HFF-Myc (cell line): ENCODE results near the gene PABPC1L2A.
"Not testable (repeated sequence)": the region's sequence is repeated elsewhere in the genome, so short reads cannot be mapped to it uniquely, and the experiment has no call there.

Experiments
- DNase-seq: peaks from one replicate; pipeline ENCODE4 v3.0.0-alpha.2; 2011; ENCODE audit warnings: low read depth; ENCODE audit errors: extremely low read depth
- H3K4me3 ChIP-seq: replicated peaks from 2 replicates; pipeline ENCODE4 v1.5.1; 2011; ENCODE audit warnings: low read depth, mild to moderate bottlenecking, control low read depth, low read length
- TF ChIP-seq, protein P1 (sequence below): IDR thresholded peaks from 2 replicates; pipeline ENCODE4 v1.5.1; 2012; ENCODE audit warnings: mild to moderate bottlenecking, low read depth, low read length, control low read depth; ENCODE audit errors: missing control alignments

Gene PABPC1L2A

DNA sequence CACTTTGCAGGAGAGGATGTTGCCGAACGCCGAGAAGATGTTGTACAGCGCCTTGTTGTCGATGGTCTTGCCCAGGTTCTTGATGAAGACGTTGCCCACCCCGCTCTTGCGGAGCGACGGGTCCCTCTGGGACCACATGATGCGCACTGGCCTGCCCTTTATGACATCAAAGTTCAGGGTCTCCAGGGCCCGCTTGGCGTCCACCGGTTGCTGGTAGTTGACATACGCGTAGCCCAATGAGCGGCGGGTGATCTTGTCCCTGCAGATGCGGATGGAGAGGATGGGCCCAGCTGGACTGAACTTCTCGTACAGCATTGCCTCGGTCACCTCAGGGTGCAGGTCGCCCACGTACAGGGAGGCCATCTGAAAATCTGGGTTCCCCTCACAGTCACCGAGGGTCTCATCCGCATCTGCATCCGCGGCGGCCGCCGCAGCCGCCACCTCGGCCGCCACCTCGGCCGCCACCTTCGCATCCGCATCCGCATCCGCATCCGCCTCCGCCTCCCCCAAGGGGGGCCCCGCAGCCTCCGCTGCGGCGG is at the start of gene PABPC1L2A:
PABPC1L2A (minus strand) TSS at position 489 of the 539 bp plus-strand sequence; CDS start at position 363, 126 bp downstream.
- not testable (repeated sequence) for H3K4me3 ChIP-seq, DNase-seq

DNA sequence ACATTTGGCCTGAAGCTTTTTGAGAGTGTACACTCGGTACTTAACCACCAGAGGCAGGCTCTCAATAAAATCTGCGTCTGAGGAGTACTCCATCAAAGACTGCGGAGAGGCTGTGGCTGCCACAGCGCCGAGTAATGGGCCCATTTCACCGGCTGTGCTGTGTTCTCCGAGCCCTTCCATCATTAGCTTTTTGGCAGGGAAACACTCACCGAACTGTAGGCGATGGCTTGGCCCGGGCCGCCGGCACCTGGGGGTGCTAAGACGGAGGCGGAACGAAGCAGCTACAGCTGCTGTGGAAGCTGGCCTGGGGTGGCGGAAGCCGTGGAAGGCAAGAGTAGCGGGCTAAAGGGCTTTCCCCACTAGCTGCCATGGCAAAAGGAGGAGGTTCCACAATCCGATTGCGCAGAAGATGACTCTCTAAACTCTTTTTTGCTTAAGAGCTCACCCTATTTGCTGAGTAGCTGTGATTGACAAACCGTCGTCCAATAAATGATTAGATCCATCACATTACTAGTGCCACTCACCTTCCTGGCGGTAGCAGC is 48.5 kb upstream of the PABPC1L2A start:
- DNase-seq: no peak
- H3K4me3 ChIP-seq: no peak overlapping the region
- TF ChIP-seq, protein P1, sequence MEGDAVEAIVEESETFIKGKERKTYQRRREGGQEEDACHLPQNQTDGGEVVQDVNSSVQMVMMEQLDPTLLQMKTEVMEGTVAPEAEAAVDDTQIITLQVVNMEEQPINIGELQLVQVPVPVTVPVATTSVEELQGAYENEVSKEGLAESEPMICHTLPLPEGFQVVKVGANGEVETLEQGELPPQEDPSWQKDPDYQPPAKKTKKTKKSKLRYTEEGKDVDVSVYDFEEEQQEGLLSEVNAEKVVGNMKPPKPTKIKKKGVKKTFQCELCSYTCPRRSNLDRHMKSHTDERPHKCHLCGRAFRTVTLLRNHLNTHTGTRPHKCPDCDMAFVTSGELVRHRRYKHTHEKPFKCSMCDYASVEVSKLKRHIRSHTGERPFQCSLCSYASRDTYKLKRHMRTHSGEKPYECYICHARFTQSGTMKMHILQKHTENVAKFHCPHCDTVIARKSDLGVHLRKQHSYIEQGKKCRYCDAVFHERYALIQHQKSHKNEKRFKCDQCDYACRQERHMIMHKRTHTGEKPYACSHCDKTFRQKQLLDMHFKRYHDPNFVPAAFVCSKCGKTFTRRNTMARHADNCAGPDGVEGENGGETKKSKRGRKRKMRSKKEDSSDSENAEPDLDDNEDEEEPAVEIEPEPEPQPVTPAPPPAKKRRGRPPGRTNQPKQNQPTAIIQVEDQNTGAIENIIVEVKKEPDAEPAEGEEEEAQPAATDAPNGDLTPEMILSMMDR: no peak

DNA sequence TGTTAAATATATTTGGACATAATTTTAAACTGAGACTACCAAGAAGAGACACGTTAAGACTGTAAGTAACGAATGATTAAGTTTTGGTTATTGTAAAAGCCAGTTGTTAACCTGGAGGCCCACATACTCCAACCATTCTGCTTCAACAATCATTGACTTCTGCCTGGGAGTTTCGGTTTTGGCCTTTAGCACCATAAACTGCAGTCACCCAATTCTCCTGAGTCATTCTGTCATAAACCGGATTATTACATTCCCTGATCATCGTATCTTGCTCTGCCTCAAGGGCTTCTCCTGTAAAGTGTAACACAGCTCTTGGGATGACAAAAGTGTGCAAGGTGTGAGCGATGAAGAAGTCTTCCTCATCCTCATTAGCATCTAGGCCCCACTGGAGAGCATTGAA is 46.9 kb upstream of the PABPC1L2A start:
- DNase-seq: no peak
- no peak overlapping the region for H3K4me3 ChIP-seq
- TF ChIP-seq, protein P1: no peak

DNA sequence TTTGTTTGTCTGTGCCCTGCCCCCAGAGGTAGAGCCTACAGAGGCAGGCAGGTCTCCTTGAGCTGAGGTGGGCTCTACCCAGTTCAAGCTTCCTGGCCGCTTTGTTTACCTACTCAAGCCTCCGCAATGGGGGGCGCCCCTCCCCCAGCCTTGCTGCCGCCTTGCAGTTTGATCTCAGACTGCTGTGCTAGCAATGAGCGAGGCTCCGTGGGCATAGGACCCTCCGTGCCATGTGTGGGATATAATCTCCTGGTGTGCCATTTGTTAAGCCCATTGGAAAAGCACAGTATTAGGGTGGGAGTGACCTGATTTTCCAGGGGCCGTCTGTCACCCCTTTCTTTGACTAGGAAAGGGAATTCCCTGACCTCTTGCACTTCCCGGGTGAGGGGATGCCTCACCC is 20.2 kb upstream of the PABPC1L2A start:
- DNase-seq, H3K4me3 ChIP-seq: not testable (repeated sequence)

DNA sequence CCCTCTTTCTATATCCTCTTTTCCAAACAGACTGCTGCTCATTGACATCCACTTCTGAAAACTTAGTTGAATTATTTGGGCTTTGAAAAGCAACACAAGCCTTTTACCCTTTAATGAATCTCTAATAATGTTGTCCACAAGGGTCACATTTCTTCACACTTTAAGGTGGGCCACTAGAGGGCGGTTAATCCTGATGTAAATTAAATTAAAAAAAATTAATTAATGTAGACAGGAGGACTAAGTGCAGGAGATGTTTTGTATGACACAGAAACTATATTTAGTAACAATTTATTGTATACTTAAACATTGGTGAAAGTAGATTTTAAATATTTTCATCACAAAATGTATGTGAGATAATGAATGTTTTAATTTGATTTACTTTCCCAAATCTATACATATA is 7.5 kb upstream of the PABPC1L2A start:
- H3K4me3 ChIP-seq, DNase-seq: not testable (repeated sequence)

DNA sequence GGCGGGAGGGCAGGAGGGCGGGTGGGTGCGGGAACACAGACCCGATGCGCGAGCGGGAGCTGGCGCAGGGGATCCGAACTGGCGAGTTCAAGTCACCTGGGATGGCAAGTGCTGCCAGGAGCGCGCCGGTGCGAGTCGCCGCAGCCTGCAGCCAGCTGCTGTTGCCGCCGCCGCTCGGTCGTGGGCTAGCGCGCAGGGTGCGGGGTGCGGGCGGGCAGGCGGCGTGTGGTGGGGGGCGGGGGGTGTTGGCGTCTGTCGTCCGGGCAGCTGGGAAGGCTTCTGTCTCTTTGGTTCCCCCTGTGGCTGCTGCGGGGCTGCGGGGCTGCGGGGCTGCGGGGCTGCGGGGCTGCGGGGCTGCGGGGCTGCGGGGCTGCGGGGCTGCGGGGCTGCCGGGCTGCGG is 572 bp upstream of the PABPC1L2A start:
- not testable (repeated sequence) for H3K4me3 ChIP-seq, DNase-seq

DNA sequence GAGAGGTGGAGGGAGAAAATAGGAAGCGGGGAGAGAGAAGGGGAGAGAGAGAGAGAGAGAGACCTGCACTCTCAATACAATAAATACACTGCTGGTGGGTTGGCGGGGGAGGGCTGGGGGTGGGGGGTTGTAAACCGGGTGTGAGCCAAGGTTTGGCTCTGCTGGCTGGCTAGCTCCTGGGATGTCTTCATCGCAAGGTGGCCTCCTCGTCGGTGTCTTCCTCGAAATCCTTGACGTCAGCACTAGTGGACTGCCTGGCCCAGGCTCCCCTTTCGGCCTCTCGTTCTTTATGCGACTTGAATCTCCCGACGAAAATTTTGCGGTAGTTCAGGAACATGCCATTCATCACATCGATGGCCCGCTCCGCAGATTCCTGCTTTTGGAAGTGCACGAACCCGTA is 715 bp downstream of the PABPC1L2A start:
- DNase-seq, H3K4me3 ChIP-seq: not testable (repeated sequence)

DNA sequence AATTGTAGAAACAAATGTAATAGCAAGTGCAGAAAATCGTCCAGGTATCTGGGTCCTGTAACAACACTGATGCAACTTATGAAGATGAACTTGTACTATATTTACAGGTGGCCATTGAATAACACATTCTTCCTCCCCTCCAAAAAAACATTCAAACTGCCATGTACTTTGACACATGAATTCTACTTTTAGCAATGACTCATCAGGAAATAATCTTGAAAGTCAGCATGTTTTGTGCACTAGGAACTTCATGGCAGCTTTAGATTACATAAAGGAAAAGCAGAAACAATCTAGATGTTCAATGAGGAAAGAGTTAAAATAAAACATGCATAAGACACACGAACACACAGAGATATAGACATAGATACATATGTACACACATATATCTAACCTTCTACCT is 2.5 kb downstream of the PABPC1L2A start:
- TF ChIP-seq, protein P1: no peak
- no peak overlapping the region for H3K4me3 ChIP-seq
- DNase-seq: no peak

DNA sequence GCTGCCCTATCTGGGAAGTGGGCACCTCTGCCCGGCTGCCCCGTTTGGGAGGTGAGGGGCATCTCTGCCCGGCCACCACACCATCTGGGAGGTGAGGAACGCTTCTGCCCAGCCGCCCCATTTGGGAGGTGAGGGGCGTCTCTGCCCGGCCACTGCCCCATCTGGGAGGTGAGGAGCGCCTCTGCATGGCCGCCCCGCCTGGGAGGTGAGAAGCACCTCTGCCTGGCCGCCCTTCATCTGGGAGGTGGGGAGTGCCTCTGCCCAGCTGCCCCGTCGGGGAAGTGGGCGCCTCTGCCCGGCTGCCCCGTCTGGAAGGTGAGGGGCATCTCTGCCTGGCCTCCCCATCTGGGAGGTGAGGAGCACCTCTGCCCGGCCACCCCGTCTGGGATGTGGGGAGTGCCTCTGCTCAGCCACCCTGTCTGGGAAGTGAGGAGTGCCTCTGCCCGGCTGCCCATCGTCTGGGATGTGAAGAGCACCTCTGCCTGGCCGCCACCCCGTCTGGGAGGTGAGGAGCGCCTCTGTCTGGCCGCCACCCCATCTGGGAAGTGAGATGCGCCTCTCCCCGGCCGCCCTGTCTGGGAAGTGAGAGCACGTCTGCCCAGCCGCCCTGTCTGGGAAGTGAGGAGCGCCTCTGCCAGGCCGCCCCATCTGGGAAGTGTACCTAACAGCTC is 9.8 kb downstream of the PABPC1L2A start:
- H3K4me3 ChIP-seq: no peak overlapping the region
- DNase-seq: no peak
- TF ChIP-seq, protein P1: no peak
